ENCODE results near the gene MYOZ2.

MYOZ2 gene

DNA sequence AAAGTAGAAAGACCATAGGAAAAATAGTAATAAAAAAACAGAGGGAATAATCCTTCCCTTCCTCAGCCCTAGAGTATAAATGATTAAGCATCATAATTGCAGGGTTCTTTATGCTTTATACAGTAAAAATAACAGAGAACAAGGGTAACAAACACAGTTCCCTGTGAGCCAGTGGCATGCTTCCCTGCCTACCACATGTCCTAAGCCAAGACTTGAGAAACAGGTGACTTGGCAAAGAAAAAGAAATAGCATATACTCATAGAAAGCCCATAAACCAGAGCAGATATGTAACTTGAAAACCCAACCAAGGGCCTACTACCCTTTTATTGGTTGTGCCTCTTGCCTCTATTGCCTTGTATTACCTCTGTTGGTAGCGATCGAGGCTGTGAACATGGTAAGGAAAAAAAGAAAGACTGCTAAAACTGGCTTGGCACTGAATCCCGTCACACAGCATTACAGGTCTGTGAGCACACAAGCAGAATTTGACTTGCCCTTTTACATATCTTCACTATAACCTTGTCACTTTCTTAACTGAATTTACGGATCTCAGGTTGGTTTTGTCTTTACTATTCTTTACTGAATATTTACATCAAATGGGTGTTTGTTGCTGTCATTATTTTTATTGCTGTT is 30.9 kb upstream of the MYOZ2 start:
- no peaks in the 10 kb centered on the region for H4K20me1 ChIP-seq (ENCODE audit: insufficient read depth, low read length)
- H3K27ac ChIP-seq (ENCODE audit: low read length) = no peak overlapping the region
- no peaks in the 10 kb centered on the region for H3K9me3 ChIP-seq (ENCODE audit: insufficient read depth, low read length, severe bottlenecking)
- no peak overlapping the region for H2AFZ ChIP-seq (ENCODE audit: low read depth, low read length)
- no peaks in the 10 kb centered on the region for H3K4me1 ChIP-seq (ENCODE audit: insufficient read depth, low read length)
- H3K27me3 ChIP-seq (ENCODE audit: insufficient read depth, low read length, poor library complexity) = no peaks in the 10 kb centered on the region
- H3K4me3 ChIP-seq (ENCODE audit: low read depth in 1 of 2, low read length in 2 of 2) = no peak overlapping the region
- H3K9ac ChIP-seq (ENCODE audit: low read depth, low read length) = no peak overlapping the region
- ATAC-seq (ENCODE audit: insufficient read depth, low read depth) = no peak
- H3K79me2 ChIP-seq (ENCODE audit: insufficient read depth, low read length) = no peaks in the 10 kb centered on the region
- H3K4me2 ChIP-seq (ENCODE audit: insufficient read depth, low read length) = no peak overlapping the region
- no peak for TF ChIP-seq CTCF (IDR thresholded peaks at IDR 0.05; ENCODE audit: borderline replicate concordance, extremely low read depth, low read length, poor library complexity, severe bottlenecking)
- no peak for TF ChIP-seq EZH2 (IDR thresholded peaks at IDR 0.05; ENCODE audit: borderline replicate concordance, low read depth, low read length, severe bottlenecking)
- DNase-seq = no peak
- no peaks in the 10 kb centered on the region for H3K36me3 ChIP-seq (ENCODE audit: insufficient read depth, low read length)

DNA sequence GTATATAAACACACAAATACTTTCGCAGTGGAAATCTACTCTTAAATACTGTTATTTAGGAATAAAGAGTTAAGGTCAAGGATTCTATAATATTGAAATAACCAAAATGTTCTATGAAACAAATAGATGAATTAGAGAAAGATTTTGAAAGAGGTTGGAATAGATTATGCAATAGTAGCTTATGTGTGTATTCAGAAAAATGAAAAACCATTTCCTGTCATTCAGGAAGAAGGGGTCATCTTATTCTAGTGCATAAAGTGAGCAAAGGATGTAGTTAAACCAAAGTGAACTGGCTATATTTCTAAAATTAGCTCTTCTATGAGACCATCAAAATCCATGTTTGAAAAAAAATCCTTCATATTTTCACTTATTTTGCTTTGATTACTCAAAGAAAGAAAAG is 30.0 kb upstream of the MYOZ2 start:
- DNase-seq (no peak), ATAC-seq (ENCODE audit: insufficient read depth, low read depth) (no peak)
- H2AFZ ChIP-seq (ENCODE audit: low read depth, low read length) = no peak overlapping the region
- H3K27ac ChIP-seq (ENCODE audit: low read length) = no peak overlapping the region
- no peaks in the 10 kb centered on the region for H3K79me2 ChIP-seq (ENCODE audit: insufficient read depth, low read length)
- no peak overlapping the region for H3K4me2 ChIP-seq (ENCODE audit: insufficient read depth, low read length)
- H3K4me1 ChIP-seq (ENCODE audit: insufficient read depth, low read length) = no peaks in the 10 kb centered on the region
- TF ChIP-seq CTCF (IDR thresholded peaks at IDR 0.05; ENCODE audit: borderline replicate concordance, extremely low read depth, low read length, poor library complexity, severe bottlenecking) = no peak
- TF ChIP-seq EZH2 (IDR thresholded peaks at IDR 0.05; ENCODE audit: borderline replicate concordance, low read depth, low read length, severe bottlenecking) = no peak
- no peaks in the 10 kb centered on the region for H3K9me3 ChIP-seq (ENCODE audit: insufficient read depth, low read length, severe bottlenecking)
- no peaks in the 10 kb centered on the region for H3K27me3 ChIP-seq (ENCODE audit: insufficient read depth, low read length, poor library complexity)
- no peaks in the 10 kb centered on the region for H3K36me3 ChIP-seq (ENCODE audit: insufficient read depth, low read length)
- H3K4me3 ChIP-seq (ENCODE audit: low read depth in 1 of 2, low read length in 2 of 2) = no peak overlapping the region
- no peak overlapping the region for H3K9ac ChIP-seq (ENCODE audit: low read depth, low read length)
- H4K20me1 ChIP-seq (ENCODE audit: insufficient read depth, low read length) = no peaks in the 10 kb centered on the region

DNA sequence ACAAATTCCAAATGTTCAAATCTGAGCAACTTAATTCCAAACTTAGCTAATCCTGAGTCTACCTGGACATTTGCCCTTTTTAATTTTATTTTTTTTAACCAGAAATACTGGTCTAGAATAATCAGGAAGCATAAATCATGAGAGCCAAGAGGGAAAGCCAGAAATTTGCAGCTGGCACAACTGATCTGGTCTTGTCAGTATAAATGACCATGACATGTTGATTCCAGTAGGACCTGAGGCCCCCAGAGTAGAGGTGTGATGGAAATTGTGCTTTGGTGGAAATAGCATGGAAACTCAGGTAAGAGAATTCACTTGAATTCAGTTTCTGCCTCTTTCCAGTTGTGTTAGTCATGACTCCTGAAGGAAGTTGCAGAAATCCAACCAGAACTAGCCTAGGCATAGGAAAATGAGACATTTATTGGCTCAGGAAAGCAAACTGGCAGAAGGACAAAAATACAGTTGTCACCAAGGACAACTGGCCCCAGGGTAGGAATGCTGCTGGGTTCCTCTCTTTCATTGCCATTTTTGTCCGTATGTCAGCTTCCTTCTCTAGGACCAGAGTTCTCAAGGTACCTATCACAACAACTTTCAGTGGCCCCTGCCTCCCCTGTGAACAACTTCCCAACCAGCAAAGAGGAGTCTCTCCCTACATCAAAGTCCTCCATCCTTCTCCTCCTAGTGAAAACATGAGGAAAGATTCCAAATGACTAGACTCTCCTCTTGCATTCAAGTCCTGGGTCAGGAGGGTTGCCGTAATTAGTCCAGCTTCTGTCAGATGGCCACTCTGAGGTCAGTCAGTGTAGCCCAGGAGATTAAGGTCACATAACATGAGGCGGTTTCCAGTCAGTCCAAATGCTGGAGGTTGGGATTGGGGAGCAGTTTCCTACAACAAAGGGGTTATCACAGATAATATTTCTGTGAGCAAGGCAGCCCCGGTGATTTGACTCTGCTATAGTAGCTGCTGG is 29.3 kb upstream of the MYOZ2 start:
- H3K4me3 ChIP-seq (ENCODE audit: low read depth in 1 of 2, low read length in 2 of 2) = no peak overlapping the region
- TF ChIP-seq EZH2 (IDR thresholded peaks at IDR 0.05; ENCODE audit: borderline replicate concordance, low read depth, low read length, severe bottlenecking) = no peak
- no peak for TF ChIP-seq CTCF (IDR thresholded peaks at IDR 0.05; ENCODE audit: borderline replicate concordance, extremely low read depth, low read length, poor library complexity, severe bottlenecking)
- no peaks in the 10 kb centered on the region for H3K4me1 ChIP-seq (ENCODE audit: insufficient read depth, low read length)
- ATAC-seq (ENCODE audit: insufficient read depth, low read depth) (no peak), DNase-seq (no peak)
- H3K27ac ChIP-seq (ENCODE audit: low read length) = no peak overlapping the region
- H2AFZ ChIP-seq (ENCODE audit: low read depth, low read length) = no peak overlapping the region
- no peaks in the 10 kb centered on the region for H3K27me3 ChIP-seq (ENCODE audit: insufficient read depth, low read length, poor library complexity)
- H3K79me2 ChIP-seq (ENCODE audit: insufficient read depth, low read length) = no peaks in the 10 kb centered on the region
- H3K36me3 ChIP-seq (ENCODE audit: insufficient read depth, low read length) = no peaks in the 10 kb centered on the region
- no peaks in the 10 kb centered on the region for H4K20me1 ChIP-seq (ENCODE audit: insufficient read depth, low read length)
- H3K9ac ChIP-seq (ENCODE audit: low read depth, low read length) = no peak overlapping the region
- no peak overlapping the region for H3K4me2 ChIP-seq (ENCODE audit: insufficient read depth, low read length)
- H3K9me3 ChIP-seq (ENCODE audit: insufficient read depth, low read length, severe bottlenecking) = no peaks in the 10 kb centered on the region

All from DND-41 (cell line).